MCF 10A (cell line): ENCODE measurements around the gene ANKRD60. TPM values are rescaled to one million over a fixed set of nuclear protein-coding genes. Genes with fewer than 3 reads are reported as not detected.

Source experiments
- BruUV-seq: library from RNA; stranded (reverse); fragments of 400-500 nt; replicated peaks from 2 replicates; lab custom pipeline; 2021; lab: Mats Ljungman, UMichigan
- CTCF ChIA-PET: fragments of 300-600 bp; sonication (Branson Sonifier 250); formaldehyde crosslinking; extraction: SDS; loops from one replicate; lab custom pipeline; 2021; ENCODE audit warnings: antibody characterized with exemption, inconsistent platforms; lab: Yijun Ruan, JAX
- POLR2A ChIA-PET: fragments of 300-600, 350-650 bp; sonication (Branson Sonifier 250); formaldehyde crosslinking; extraction: SDS; loops from one replicate; lab custom pipeline; 2020; ENCODE audit warnings: antibody characterized with exemption, inconsistent platforms; lab: Yijun Ruan, JAX
- DNase-seq: peaks from one replicate; pipeline ENCODE4 v3.0.0-alpha.2; 2018; ENCODE audit not compliant: unreplicated experiment
- H3K27ac Mint-ChIP-seq: one replicate; pipeline ENCODE4 v1.8.0; 2022; ENCODE audit warnings: mild to moderate bottlenecking, low read depth, mixed read lengths; ENCODE audit not compliant: unreplicated experiment
- H3K27me3 Mint-ChIP-seq: one replicate; pipeline ENCODE4 v1.8.0; 2022; ENCODE audit warnings: mixed read lengths; ENCODE audit not compliant: insufficient read depth, unreplicated experiment
- H3K36me3 Mint-ChIP-seq: one replicate; pipeline ENCODE4 v1.8.0; 2022; ENCODE audit warnings: mild to moderate bottlenecking, moderate library complexity, mixed read lengths; ENCODE audit not compliant: insufficient read depth, unreplicated experiment
- H3K4me1 Mint-ChIP-seq: one replicate; pipeline ENCODE4 v1.8.0; 2022; ENCODE audit warnings: mixed read lengths; ENCODE audit not compliant: insufficient read depth, unreplicated experiment
- H3K4me3 Mint-ChIP-seq: one replicate; pipeline ENCODE4 v1.8.0; 2022; ENCODE audit warnings: mild to moderate bottlenecking, moderate library complexity, mixed read lengths; ENCODE audit not compliant: unreplicated experiment
- H3K9me3 Mint-ChIP-seq: one replicate; pipeline ENCODE4 v1.8.0; 2022; ENCODE audit warnings: mixed read lengths; ENCODE audit not compliant: unreplicated experiment
- intact Hi-C: fragments of 100-400 bp; cut with micrococcal nuclease; formaldehyde crosslinking; loops from 2 replicates; pipeline ENCODE4 v1.14.1; 2022
- total RNA-seq: library from RNA; stranded (reverse); gene quantifications from 2 replicates; pipeline ENCODE4 v1.2.3, GENCODE V29; 2022
- TF ChIP-seq, protein P1 (sequence below): fragments of 200-600 bp; IDR thresholded peaks from one replicate; pipeline ENCODE4 v1.8.0; 2022; ENCODE audit warnings: antibody characterized with exemption, mild to moderate bottlenecking; ENCODE audit not compliant: unreplicated experiment

ANKRD60 gene
- total RNA-seq, 1 experiment from 2014 or later = not detected

DNA sequence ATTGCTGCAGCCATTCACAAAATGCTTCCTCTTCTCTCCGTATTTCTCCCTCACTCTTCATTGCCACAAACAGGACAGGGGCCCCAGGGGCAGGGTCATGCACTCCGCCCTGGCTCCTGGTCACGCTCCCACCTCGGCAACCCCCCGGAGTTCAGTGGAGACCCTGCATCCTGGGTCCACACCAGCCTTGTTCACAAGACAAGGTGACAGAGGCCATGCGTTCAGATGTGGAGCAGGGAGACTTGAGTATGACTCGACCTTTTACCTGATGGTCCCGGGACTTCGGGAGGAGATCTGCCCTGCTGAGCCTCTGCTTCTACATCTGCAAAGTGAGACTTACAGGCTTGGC, 49.4 kb downstream of the ANKRD60 start:
- TF ChIP-seq, protein P1, sequence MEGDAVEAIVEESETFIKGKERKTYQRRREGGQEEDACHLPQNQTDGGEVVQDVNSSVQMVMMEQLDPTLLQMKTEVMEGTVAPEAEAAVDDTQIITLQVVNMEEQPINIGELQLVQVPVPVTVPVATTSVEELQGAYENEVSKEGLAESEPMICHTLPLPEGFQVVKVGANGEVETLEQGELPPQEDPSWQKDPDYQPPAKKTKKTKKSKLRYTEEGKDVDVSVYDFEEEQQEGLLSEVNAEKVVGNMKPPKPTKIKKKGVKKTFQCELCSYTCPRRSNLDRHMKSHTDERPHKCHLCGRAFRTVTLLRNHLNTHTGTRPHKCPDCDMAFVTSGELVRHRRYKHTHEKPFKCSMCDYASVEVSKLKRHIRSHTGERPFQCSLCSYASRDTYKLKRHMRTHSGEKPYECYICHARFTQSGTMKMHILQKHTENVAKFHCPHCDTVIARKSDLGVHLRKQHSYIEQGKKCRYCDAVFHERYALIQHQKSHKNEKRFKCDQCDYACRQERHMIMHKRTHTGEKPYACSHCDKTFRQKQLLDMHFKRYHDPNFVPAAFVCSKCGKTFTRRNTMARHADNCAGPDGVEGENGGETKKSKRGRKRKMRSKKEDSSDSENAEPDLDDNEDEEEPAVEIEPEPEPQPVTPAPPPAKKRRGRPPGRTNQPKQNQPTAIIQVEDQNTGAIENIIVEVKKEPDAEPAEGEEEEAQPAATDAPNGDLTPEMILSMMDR = no peak
- Mint-ChIP-seq H3K4me1 (no peaks in the 10 kb centered on the region), H3K9me3 (peaks cover 7% of the 10 kb centered on the region), H3K27me3 (peaks cover 32% of the 10 kb centered on the region), H3K36me3 (no peaks in the 10 kb centered on the region), H3K4me3 (no peak overlapping the region), H3K27ac (no peak overlapping the region)
- POLR2A ChIA-PET = no interaction called here
- CTCF ChIA-PET = interaction anchor here (0.6 to 5.1 kb wide), 14 partner anchors 9 to 664 kb away, joined by 3 to 52 read pairs (median 5); no protein-coding TSS in a partner anchor
- no TSS peak for BruUV-seq
- no peak for DNase-seq
- intact Hi-C loops = loop anchor here (1.0 to 2.0 kb wide), 5 partner anchors 92 to 582 kb away; no protein-coding TSS in a partner anchor

DNA sequence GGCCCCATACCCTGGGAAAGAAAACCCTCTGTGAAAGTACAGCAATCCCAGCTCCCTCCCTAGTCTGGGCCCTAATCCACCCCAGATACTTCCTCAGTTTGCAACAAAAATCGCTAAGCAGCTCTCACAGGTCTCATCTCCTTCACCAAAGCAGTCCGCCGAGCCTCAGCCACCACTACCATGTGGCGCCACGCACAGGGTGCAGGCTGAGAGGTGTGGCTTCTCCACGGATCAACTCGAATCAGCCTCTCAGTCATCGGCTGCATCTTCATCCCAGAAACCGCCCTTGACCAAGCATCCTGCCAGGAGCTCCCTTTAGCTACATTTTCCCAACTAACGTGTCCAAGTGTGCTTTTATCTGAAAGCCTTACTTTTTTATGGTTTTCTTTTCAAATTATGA, 50.7 kb downstream of the ANKRD60 start:
- DNase-seq = no peak
- H3K27ac Mint-ChIP-seq = no peak overlapping the region
- TF ChIP-seq, protein P1 = no peak
- ChIA-PET POLR2A (interaction anchor here (1.0 kb wide), 1 partner anchor 66 kb away, joined by 4 read pairs; no protein-coding TSS in a partner anchor), CTCF (interaction anchor here (0.6 to 5.1 kb wide), 11 partner anchors 14 to 774 kb away, joined by 3 to 44 read pairs (median 4); no protein-coding TSS in a partner anchor)
- no peaks in the 10 kb centered on the region for H3K9me3 Mint-ChIP-seq
- no peak overlapping the region for H3K4me3 Mint-ChIP-seq
- BruUV-seq = no TSS peak
- peaks cover 32% of the 10 kb centered on the region for H3K27me3 Mint-ChIP-seq
- no peaks in the 10 kb centered on the region for H3K4me1 Mint-ChIP-seq
- intact Hi-C loops = loop anchor here (2.0 kb wide), 2 partner anchors 485 to 555 kb away; no protein-coding TSS in a partner anchor
- no peaks in the 10 kb centered on the region for H3K36me3 Mint-ChIP-seq

DNA sequence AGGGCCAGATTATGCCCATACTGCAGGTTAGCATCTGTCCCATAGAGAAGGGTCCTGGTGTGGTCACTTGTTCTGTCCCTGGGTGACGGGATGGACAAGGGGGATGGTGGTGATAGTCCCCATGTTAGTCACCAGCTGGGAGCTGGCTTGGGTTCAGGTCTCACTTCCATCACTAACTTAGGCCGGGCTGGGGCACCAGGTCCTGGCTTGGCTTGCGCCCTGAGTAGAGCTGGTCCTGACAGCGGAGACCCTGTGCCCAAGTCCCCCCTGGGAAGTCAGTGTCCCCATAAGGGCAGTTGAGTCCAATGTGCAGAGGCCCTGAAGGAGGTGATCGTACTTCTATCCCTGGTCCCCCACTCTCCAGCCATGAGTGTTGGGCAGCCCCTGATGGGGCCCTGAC, 52.6 kb downstream of the ANKRD60 start:
- TF ChIP-seq, protein P1 = no peak
- POLR2A ChIA-PET = no interaction called here
- Mint-ChIP-seq H3K9me3 (no peaks in the 10 kb centered on the region), H3K4me1 (no peaks in the 10 kb centered on the region), H3K27ac (no peak overlapping the region), H3K4me3 (no peak overlapping the region), H3K36me3 (no peaks in the 10 kb centered on the region), H3K27me3 (peaks cover 14% of the 10 kb centered on the region)
- DNase-seq = no peak
- intact Hi-C loops = no loop called here
- BruUV-seq = no TSS peak
- CTCF ChIA-PET = interaction anchor here (0.8 to 1.8 kb wide), 6 partner anchors 34 to 522 kb away, joined by 3 to 6 read pairs (median 3); no protein-coding TSS in a partner anchor

DNA sequence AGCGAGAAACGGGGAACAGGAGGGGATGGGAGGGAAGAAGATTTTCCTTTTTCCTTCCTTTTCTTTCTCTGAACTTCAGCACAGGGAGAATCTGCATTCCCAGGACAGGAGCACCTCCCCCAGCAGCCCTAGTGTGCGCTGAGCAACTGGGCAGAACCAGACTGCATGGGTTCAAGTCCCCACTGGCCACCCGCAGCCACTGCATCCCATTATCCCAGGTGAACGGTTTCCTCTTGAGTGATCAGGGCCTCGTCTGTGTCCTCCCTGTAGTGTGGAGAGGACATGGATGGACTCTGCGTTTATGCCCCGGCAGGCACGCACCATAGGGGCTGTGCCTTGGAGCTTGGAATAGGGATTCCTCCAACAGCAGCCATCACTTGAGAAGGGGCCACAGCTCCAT, 53.0 kb downstream of the ANKRD60 start:
- ChIA-PET CTCF (interaction anchor here (0.8 to 1.8 kb wide), 7 partner anchors 35 to 578 kb away, joined by 3 to 6 read pairs (median 3); no protein-coding TSS in a partner anchor), POLR2A (no interaction called here)
- H3K36me3 Mint-ChIP-seq = no peaks in the 10 kb centered on the region
- no peaks in the 10 kb centered on the region for H3K4me1 Mint-ChIP-seq
- TF ChIP-seq, protein P1 = no peak
- BruUV-seq = no TSS peak
- intact Hi-C loops = no loop called here
- no peak overlapping the region for H3K27ac Mint-ChIP-seq
- no peaks in the 10 kb centered on the region for H3K9me3 Mint-ChIP-seq
- no peak for DNase-seq
- peaks cover 11% of the 10 kb centered on the region for H3K27me3 Mint-ChIP-seq
- H3K4me3 Mint-ChIP-seq = no peak overlapping the region
